Measurements from ENCODE around the gene PAK4. TPM values are rescaled to one million over a fixed set of nuclear protein-coding genes. Genes with fewer than 3 reads are reported as not detected.

The PAK4 gene
- total RNA-seq: 23.7 and 27.3 TPM in 2 replicates

- Histone ChIP-seq H3K4me3 (ENCODE audit: low read depth, low read length) (peak within 1 kb of the TSS; percentile 92), H3K36me3 (ENCODE audit: control insufficient read depth, insufficient read depth, low read length) (no peaks in the 10 kb centered on the region), H3K27me3 (ENCODE audit: control insufficient read depth, insufficient read depth, low read length) (no peaks in the 10 kb centered on the region)
- TF ChIP-seq CTCF (IDR thresholded peaks at IDR 0.05; ENCODE audit: insufficient read depth, low read length, poor library complexity, severe bottlenecking): no peak
- peak; percentile 74 for DNase-seq (ENCODE audit: low read depth)
Observed at GRCh38 chr19:39125554-39126311, at the start of gene PAK4. PAK4 (plus strand) TSS chr19:39125786; CDS start chr19:39169554, 43,768 bp downstream.

GRCh38 chr19:39077323-39077722, 48.3 kb upstream of the PAK4 start:
- Histone ChIP-seq H3K4me3 (ENCODE audit: low read depth, low read length) (no peak overlapping the region), H3K36me3 (ENCODE audit: control insufficient read depth, insufficient read depth, low read length) (no peaks in the 10 kb centered on the region), H3K27me3 (ENCODE audit: control insufficient read depth, insufficient read depth, low read length) (no peaks in the 10 kb centered on the region)
- DNase-seq (ENCODE audit: low read depth): no peak
- TF ChIP-seq CTCF (IDR thresholded peaks at IDR 0.05; ENCODE audit: insufficient read depth, low read length, poor library complexity, severe bottlenecking): no peak

- Histone ChIP-seq H3K36me3 (ENCODE audit: control insufficient read depth, insufficient read depth, low read length) (no peaks in the 10 kb centered on the region), H3K27me3 (ENCODE audit: control insufficient read depth, insufficient read depth, low read length) (peaks cover 5% of the 10 kb centered on the region), H3K4me3 (ENCODE audit: low read depth, low read length) (no peak overlapping the region)
- DNase-seq (ENCODE audit: low read depth): peak; percentile 87
- no peak for TF ChIP-seq CTCF (IDR thresholded peaks at IDR 0.05; ENCODE audit: insufficient read depth, low read length, poor library complexity, severe bottlenecking)
Observed at GRCh38 chr19:39078436-39079200, 47.0 kb upstream of the PAK4 start.

GRCh38 chr19:39080431-39080830, 45.2 kb upstream of the PAK4 start:
- H3K36me3 ChIP-seq (ENCODE audit: control insufficient read depth, insufficient read depth, low read length): no peaks in the 10 kb centered on the region
- no peak for DNase-seq (ENCODE audit: low read depth)
- H3K27me3 ChIP-seq (ENCODE audit: control insufficient read depth, insufficient read depth, low read length): peaks cover 22% of the 10 kb centered on the region

GRCh38 chr19:39082167-39082566, 43.4 kb upstream of the PAK4 start:
- no peak overlapping the region for H3K4me3 ChIP-seq (ENCODE audit: low read depth, low read length)
- H3K36me3 ChIP-seq (ENCODE audit: control insufficient read depth, insufficient read depth, low read length): no peaks in the 10 kb centered on the region
- no peak for DNase-seq (ENCODE audit: low read depth)
- peaks cover 26% of the 10 kb centered on the region for H3K27me3 ChIP-seq (ENCODE audit: control insufficient read depth, insufficient read depth, low read length)
- TF ChIP-seq CTCF (IDR thresholded peaks at IDR 0.05; ENCODE audit: insufficient read depth, low read length, poor library complexity, severe bottlenecking): no peak

More at GRCh38 chr19:39080431-39080830, 45.2 kb upstream of the PAK4 start:
- H3K4me3 ChIP-seq (ENCODE audit: low read depth, low read length): no peak overlapping the region
- TF ChIP-seq CTCF (IDR thresholded peaks at IDR 0.05; ENCODE audit: insufficient read depth, low read length, poor library complexity, severe bottlenecking): no peak

Measured in kidney epithelial cell (primary cell).